GM19193 (cell line): ENCODE results near the gene SH2D7.

Experiments used
- POLR2A ChIP-seq: IDR thresholded peaks from 4 replicates; pipeline ENCODE4 v1.6.1; 2011; ENCODE audit not compliant: insufficient read depth, insufficient read length; ENCODE audit errors: extremely low read depth

The SH2D7 gene

GRCh38 chr15:78149805-78150751, 57.7 kb downstream of the SH2D7 start:
- no peak for TF ChIP-seq POLR2A
